Keratinocyte (primary cell): Measurements from ENCODE around the gene PIGA.

Source experiments
- EZH2 ChIP-seq: IDR thresholded peaks from one replicate; pipeline ENCODE4 v1.6.1; 2012; ENCODE audit warnings: inconsistent platforms, mild to moderate bottlenecking, low read length, moderate library complexity
- TF ChIP-seq, protein P1 (sequence below), 3 experiments: IDR thresholded peaks in 1 of 3; conservative IDR thresholded peaks in 1 of 3; optimal IDR thresholded peaks in 1 of 3; 2 replicates in 2 of 3; 3 replicates in 1 of 3; pipeline versions ENCODE3 to v1.5.1; 2011; ENCODE audit warnings: low read length in 3 of 3, mild to moderate bottlenecking in 3 of 3, moderate library complexity in 2 of 3, control low read depth in 1 of 3, inconsistent platforms in 1 of 3; ENCODE audit not compliant: insufficient read depth in 2 of 3; ENCODE audit errors: extremely low read depth in 1 of 3

DNA sequence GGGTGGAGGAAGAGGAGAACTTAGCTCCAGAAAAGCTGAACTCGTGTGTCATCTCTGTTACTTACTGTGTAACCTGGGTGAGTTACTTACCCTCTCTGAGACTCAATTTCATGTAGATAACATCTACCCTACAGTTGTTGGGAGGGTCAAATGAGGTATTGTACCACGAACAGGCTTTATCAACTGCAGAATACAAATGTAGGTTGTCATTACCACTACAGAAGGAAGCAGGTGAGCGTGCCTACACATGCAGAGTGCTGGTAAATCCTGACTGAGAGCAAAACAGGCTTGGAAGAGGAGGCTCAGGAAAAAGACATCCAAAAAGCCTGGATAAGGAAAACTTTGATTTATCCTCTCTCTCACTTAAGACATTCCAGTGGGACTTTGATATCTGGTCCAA is 7.2 kb downstream of the PIGA start:
- no peak for TF ChIP-seq EZH2
- TF ChIP-seq, protein P1, sequence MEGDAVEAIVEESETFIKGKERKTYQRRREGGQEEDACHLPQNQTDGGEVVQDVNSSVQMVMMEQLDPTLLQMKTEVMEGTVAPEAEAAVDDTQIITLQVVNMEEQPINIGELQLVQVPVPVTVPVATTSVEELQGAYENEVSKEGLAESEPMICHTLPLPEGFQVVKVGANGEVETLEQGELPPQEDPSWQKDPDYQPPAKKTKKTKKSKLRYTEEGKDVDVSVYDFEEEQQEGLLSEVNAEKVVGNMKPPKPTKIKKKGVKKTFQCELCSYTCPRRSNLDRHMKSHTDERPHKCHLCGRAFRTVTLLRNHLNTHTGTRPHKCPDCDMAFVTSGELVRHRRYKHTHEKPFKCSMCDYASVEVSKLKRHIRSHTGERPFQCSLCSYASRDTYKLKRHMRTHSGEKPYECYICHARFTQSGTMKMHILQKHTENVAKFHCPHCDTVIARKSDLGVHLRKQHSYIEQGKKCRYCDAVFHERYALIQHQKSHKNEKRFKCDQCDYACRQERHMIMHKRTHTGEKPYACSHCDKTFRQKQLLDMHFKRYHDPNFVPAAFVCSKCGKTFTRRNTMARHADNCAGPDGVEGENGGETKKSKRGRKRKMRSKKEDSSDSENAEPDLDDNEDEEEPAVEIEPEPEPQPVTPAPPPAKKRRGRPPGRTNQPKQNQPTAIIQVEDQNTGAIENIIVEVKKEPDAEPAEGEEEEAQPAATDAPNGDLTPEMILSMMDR (optimal IDR thresholded peaks at IDR 0.05 in 1 of 3, IDR thresholded peaks at IDR 0.05 in 1 of 3, conservative IDR thresholded peaks at IDR 0.05 in 1 of 3; ENCODE audit: extremely low read depth in 1 of 3, insufficient read depth in 2 of 3, low read length in 3 of 3), result no peak
